GM12801 (cell line): ENCODE results near the gene AIFM1.

ENCODE experiments used
- CTCF ChIP-seq: IDR thresholded peaks from one replicate; pipeline ENCODE4 v1.5.1; 2011; ENCODE audit warnings: control low read depth; ENCODE audit not compliant: insufficient read length; ENCODE audit errors: extremely low read depth

Gene AIFM1

GRCh38 chrX:130190801-130191200, 25.2 kb upstream of the AIFM1 start:
- no peak for TF ChIP-seq CTCF

GRCh38 chrX:130186651-130187050, 21.0 kb upstream of the AIFM1 start:
- no peak for TF ChIP-seq CTCF

- TF ChIP-seq CTCF = no peak
These were observed 19.2 kb upstream of the AIFM1 start for GRCh38 chrX:130184857-130185256.

- no peak for TF ChIP-seq CTCF
These were observed 18.5 kb upstream of the AIFM1 start for GRCh38 chrX:130184168-130184567.

GRCh38 chrX:130179579-130180215, 14.1 kb upstream of the AIFM1 start:
- no peak for TF ChIP-seq CTCF

GRCh38 chrX:130179170-130179569, 13.5 kb upstream of the AIFM1 start:
- no peak for TF ChIP-seq CTCF

- no peak for TF ChIP-seq CTCF
These were observed 11.3 kb upstream of the AIFM1 start for GRCh38 chrX:130176942-130177341.
